ENCODE results near the gene SYNRG.

The SYNRG gene

DNA sequence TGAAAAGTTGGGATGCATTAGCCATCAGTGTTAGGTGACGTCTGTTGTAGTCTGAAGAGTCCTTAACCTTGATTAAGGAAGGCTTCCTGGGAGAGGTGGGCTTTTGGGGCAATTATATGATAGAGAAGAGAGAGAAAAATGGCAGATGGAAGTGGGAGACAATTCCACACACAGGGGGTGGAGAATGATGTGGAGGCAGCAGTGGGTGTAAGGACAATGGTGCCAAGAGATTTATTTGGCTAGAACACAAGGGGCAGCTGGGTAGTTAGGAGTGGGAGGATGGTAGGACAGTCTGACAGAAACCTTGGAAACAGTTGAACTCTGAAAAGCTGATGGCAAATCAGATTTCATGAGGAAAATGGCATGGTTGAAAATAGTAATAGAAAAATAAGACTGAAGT is 130.2 kb downstream of the SYNRG start:
- TF ChIP-seq, protein P1, sequence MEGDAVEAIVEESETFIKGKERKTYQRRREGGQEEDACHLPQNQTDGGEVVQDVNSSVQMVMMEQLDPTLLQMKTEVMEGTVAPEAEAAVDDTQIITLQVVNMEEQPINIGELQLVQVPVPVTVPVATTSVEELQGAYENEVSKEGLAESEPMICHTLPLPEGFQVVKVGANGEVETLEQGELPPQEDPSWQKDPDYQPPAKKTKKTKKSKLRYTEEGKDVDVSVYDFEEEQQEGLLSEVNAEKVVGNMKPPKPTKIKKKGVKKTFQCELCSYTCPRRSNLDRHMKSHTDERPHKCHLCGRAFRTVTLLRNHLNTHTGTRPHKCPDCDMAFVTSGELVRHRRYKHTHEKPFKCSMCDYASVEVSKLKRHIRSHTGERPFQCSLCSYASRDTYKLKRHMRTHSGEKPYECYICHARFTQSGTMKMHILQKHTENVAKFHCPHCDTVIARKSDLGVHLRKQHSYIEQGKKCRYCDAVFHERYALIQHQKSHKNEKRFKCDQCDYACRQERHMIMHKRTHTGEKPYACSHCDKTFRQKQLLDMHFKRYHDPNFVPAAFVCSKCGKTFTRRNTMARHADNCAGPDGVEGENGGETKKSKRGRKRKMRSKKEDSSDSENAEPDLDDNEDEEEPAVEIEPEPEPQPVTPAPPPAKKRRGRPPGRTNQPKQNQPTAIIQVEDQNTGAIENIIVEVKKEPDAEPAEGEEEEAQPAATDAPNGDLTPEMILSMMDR (IDR thresholded peaks at IDR 0.05; ENCODE audit: borderline replicate concordance, control extremely low read depth, extremely low read depth, insufficient read depth, missing control alignments) = no peak
- in situ Hi-C loops (cut with MboI; ENCODE audit: low sequenced_read_pairs, unreplicated experiment) = no loop called here

DNA sequence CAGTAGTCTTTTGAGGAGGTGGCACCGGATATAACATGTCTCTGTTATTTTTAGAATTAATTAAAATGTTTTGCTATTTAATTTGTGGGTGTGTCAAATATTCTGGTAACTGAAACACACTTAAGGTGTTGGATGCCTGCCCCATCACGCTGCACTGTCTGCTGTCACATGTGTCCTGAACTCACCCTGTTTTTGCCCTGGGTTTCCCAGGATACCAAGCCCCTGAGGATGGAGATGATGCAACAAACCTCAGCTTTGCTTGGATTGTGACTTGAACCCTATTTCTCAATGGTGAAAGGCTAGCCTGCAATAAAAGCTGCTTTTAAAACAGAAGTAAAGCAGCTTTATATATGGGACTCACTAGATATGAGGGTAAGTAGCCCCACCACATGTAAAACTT is 131.0 kb downstream of the SYNRG start:
- in situ Hi-C loops (cut with MboI; ENCODE audit: low sequenced_read_pairs, unreplicated experiment) = no loop called here
- TF ChIP-seq, protein P1 (IDR thresholded peaks at IDR 0.05; ENCODE audit: borderline replicate concordance, control extremely low read depth, extremely low read depth, insufficient read depth, missing control alignments) = no peak
- DNase-seq (ENCODE audit: low spot score) = no peak

More for the DNA sequence above, 130.2 kb downstream of the SYNRG start:
- DNase-seq (ENCODE audit: low spot score) = no peak

DNA sequence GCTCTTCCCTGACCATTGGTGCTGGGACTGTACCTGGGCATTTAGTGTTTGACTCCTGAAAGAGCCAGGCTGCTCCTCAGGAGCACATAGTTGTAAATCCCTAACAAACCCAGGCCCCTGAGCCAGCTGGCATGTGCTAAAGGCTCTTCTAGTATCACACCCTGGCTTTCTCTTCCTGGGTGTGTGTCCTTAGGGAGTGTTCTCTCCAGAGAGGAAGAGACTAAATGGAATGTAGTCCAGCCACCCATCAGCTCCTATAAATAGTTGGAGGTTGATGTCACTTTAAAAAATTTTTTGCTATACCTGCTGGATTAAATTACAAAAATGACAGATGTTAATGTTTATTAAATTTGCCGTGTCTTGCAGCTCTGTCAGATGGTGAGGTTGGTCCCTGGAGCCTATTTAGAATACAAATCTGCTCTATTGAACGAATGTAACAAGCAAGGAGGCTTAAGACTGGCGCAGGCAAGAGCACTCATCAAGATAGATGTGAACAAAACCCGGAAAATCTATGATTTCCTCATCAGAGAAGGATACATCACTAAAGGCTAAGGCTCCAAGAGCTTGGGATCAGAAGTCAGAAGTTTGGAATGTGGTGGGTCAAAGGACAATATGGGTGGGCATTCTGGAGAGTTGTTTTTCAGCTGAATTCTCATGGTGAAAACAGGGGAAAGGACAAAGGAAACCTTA is 132.6 kb downstream of the SYNRG start:
- in situ Hi-C loops (cut with MboI; ENCODE audit: low sequenced_read_pairs, unreplicated experiment) = no loop called here
- TF ChIP-seq, protein P1 (IDR thresholded peaks at IDR 0.05; ENCODE audit: borderline replicate concordance, control extremely low read depth, extremely low read depth, insufficient read depth, missing control alignments) = no peak
- DNase-seq (ENCODE audit: low spot score) = no peak

DNA sequence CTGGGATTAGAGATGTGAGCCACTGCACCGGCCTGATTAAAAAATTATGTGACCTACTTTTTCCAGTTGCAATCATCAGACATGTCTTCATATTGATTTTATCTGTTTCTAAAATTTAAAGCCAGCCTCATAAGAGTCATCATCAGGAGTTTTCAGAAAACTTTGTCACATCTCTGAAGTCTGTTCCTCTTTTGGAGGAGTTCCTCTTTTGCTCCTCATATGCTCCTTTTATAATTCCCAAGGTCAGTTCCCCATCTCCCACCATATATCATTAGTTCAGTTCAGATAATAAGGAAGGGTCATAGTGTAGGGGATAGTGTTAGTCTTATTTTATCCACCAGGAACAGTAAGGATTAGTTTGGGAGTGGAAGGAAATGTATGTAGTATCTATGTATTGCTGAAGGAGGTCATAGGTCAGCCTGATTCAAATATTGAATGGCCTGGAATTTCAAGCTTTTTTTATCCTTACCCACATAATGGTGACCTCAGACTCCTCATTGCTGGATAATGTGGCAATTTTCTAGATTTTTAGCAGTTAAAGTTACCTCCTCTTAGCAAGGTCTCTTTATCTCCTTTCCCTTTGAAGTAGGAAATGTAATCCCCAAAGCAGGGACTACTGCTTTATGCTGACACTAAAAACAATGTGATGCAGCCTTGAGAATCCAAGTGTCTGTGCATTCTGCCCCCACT is 133.3 kb downstream of the SYNRG start:
- in situ Hi-C loops (cut with MboI; ENCODE audit: low sequenced_read_pairs, unreplicated experiment) = no loop called here

DNA sequence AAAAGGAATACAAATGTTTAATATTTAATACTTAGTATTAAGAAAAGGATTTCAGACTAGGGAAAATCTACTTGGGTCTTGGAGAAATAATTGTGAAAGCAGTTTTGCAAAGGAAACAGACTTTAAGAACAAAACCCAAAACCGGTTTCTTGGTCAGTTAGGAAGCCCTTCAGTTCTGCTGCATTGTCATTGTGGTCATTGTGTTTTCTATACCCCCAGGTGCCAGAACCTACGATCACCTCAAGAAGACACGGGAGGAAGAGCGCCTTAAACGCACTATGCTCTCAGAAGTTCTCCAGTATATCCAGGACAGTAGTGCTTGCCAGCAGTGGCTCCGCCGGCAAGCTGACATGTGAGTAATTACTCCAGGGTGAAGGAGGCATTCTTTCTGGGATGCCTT is 139.0 kb downstream of the SYNRG start:
- TF ChIP-seq, protein P1 (IDR thresholded peaks at IDR 0.05; ENCODE audit: borderline replicate concordance, control extremely low read depth, extremely low read depth, insufficient read depth, missing control alignments) = no peak
- no peak for DNase-seq (ENCODE audit: low spot score)

More for the DNA sequence above, 133.3 kb downstream of the SYNRG start:
- TF ChIP-seq, protein P1 (IDR thresholded peaks at IDR 0.05; ENCODE audit: borderline replicate concordance, control extremely low read depth, extremely low read depth, insufficient read depth, missing control alignments) = no peak
- DNase-seq (ENCODE audit: low spot score) = no peak

DNA sequence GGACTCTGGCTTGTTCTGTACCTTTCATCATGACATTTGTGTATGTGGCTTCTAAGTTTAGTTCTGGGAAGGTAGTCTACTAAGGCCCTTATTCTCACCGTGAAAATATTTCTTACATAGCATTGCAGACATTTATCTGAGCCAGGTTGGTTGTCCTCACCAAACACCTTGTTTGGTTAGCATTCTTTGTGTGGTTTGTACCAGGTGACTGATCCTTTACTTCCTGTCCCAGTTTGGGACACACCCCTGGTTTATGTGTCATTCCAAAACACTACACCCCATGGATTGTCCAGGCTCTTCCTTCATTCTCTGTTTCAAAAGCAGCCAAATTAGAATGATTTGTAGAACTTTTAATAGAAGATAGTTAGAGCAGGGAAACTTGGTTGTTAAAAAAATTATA is 142.7 kb downstream of the SYNRG start:
- DNase-seq (ENCODE audit: low spot score) = no peak
- in situ Hi-C loops (cut with MboI; ENCODE audit: low sequenced_read_pairs, unreplicated experiment) = no loop called here
- TF ChIP-seq, protein P1 (IDR thresholded peaks at IDR 0.05; ENCODE audit: borderline replicate concordance, control extremely low read depth, extremely low read depth, insufficient read depth, missing control alignments) = no peak

More for the DNA sequence above, 139.0 kb downstream of the SYNRG start:
- in situ Hi-C loops (cut with MboI; ENCODE audit: low sequenced_read_pairs, unreplicated experiment) = no loop called here

All from GM13976 (cell line).